SW480 (cell line): ENCODE data around the gene GCNA.

Source experiments
- DNase-seq: peaks from one replicate; pipeline ENCODE4 v3.0.0-alpha.2; 2016; ENCODE audit warnings: low spot score

The GCNA gene

GRCh38 chrX:71615954-71616353 is 37.7 kb downstream of the GCNA start:
- no peak for DNase-seq

- peak; percentile 50 for DNase-seq
Measured at GRCh38 chrX:71616672-71617529, 38.7 kb downstream of the GCNA start.

GRCh38 chrX:71617742-71618141 is 39.5 kb downstream of the GCNA start:
- DNase-seq, result no peak

- DNase-seq, result no peak
Measured at GRCh38 chrX:71618303-71618721, 40.1 kb downstream of the GCNA start, which contains the start of gene CXCR3. Gene CXCR3 (minus strand): TSS chrX:71618511. CDS start chrX:71618449, 62 bp downstream.

- no peak for DNase-seq
Measured at GRCh38 chrX:71618787-71619186, 40.5 kb downstream of the GCNA start.

GRCh38 chrX:71619193-71619592 is 41.0 kb downstream of the GCNA start:
- no peak for DNase-seq

- no peak for DNase-seq
Measured at GRCh38 chrX:71619986-71620385, 41.7 kb downstream of the GCNA start.

- no peak for DNase-seq
Measured at GRCh38 chrX:71621603-71622002, 43.4 kb downstream of the GCNA start.

GRCh38 chrX:71622032-71622575 is 43.9 kb downstream of the GCNA start:
- DNase-seq, result no peak

- DNase-seq, result peak; percentile 78
Measured at GRCh38 chrX:71622576-71623450, 44.6 kb downstream of the GCNA start.

GRCh38 chrX:71623714-71624113 is 45.5 kb downstream of the GCNA start:
- no peak for DNase-seq

GRCh38 chrX:71625471-71625870 is 47.2 kb downstream of the GCNA start:
- DNase-seq, result no peak

GRCh38 chrX:71626576-71626975 is 48.3 kb downstream of the GCNA start:
- no peak for DNase-seq

GRCh38 chrX:71627588-71628404 is 49.6 kb downstream of the GCNA start:
- DNase-seq, result no peak

GRCh38 chrX:71629467-71629866 is 51.2 kb downstream of the GCNA start:
- no peak for DNase-seq

- DNase-seq, result no peak
Measured at GRCh38 chrX:71632923-71633657, 54.9 kb downstream of the GCNA start.

GRCh38 chrX:71634366-71634765 is 56.1 kb downstream of the GCNA start:
- DNase-seq, result no peak

- no peak for DNase-seq
Measured at GRCh38 chrX:71636438-71637252, 58.4 kb downstream of the GCNA start.

GRCh38 chrX:71637253-71637618 is 59.0 kb downstream of the GCNA start:
- no peak for DNase-seq

GRCh38 chrX:71637848-71638247 is 59.6 kb downstream of the GCNA start:
- DNase-seq, result no peak
